Measurements from ENCODE around the gene SRGAP1. TPM values are rescaled to one million over a fixed set of nuclear protein-coding genes. Genes with fewer than 3 reads are reported as not detected.
A peak's percentile ranks its signal among the peaks of the same experiment; 100 is the strongest.

The SRGAP1 gene
- total and polyA plus RNA-seq, 2 of the 13 experiments (the other 11 are each of a cell fraction or from before 2014, with no cell fraction given), result 1.6 to 3.4 TPM

DNA sequence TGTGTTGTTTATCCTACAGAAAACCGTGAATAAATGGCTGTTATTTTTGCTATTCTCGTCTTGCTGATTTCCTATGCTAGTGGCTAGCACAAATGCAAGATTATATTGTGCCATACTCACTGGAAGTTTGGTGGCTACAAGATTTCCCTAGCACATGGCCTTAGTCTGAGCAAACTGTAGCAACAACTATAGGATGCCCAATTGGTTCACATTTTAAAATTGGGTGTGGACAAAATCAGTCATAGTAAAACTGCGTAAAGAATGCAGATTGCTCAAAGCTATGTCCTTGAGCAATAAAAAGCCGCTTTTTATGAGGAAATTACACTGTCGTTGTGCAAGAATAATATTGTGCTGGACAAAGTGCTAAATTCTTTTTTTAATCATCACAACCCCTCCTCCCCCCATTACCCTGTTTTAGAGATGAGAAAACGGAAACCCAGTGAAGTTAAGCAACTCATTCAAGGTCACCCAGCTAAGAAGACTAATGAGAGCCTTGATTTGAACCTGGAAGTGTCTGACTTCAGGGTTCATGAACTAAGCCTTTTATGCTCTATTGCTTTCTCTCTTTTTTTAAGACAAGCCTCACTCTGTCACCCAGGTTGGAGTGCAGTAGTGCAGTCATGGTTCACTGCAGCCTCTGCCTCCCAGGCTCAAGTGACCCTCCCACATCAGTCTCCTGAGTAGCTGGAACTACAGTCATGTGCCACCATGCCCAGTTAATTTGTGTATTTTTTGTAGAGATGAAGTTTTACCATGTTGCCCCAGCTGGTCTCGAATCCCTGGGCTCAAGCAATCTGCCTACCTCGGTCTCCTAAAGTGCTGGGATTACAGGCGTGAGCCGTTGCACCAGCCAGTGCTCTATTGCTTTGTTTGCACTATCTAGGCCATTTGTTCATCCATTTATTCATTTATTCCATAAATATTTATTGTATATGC is 73.6 kb downstream of the SRGAP1 start (continued):
- TF ChIP-seq, protein P1, sequence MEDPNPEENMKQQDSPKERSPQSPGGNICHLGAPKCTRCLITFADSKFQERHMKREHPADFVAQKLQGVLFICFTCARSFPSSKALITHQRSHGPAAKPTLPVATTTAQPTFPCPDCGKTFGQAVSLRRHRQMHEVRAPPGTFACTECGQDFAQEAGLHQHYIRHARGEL (CRISPR knock-in tag; IDR thresholded peaks at IDR 0.05), result no peak
- TF ChIP-seq E2F1 (CRISPR knock-in tag; IDR thresholded peaks at IDR 0.05) (no peak), ZNF567 (CRISPR knock-in tag; IDR thresholded peaks at IDR 0.05; ENCODE audit: borderline replicate concordance) (no peak), ZNF570 (CRISPR knock-in tag; IDR thresholded peaks at IDR 0.05; ENCODE audit: borderline replicate concordance) (no peak), ZFP41 (CRISPR knock-in tag; IDR thresholded peaks at IDR 0.05; ENCODE audit: borderline replicate concordance) (no peak), REL (CRISPR knock-in tag; conservative IDR thresholded peaks at IDR 0.05) (no peak), ZNF296 (CRISPR knock-in tag; conservative IDR thresholded peaks at IDR 0.05) (no peak), ZNF281 (CRISPR knock-in tag; IDR thresholded peaks at IDR 0.05; ENCODE audit: borderline replicate concordance) (peak; percentile 58; the same call in 1 of the 2 replicates), PHF8 (CRISPR knock-in tag; IDR thresholded peaks at IDR 0.05) (peak; percentile 28; the same call in 1 of the 2 replicates), TP53 (CRISPR knock-in tag; conservative IDR thresholded peaks at IDR 0.05) (no peak), ZNF879 (CRISPR knock-in tag; IDR thresholded peaks at IDR 0.05) (no peak), ZNF230 (CRISPR knock-in tag; IDR thresholded peaks at IDR 0.05) (no peak), MIER3 (CRISPR knock-in tag; IDR thresholded peaks at IDR 0.05; ENCODE audit: borderline replicate concordance) (no peak), ZNF781 (CRISPR knock-in tag; IDR thresholded peaks at IDR 0.05; ENCODE audit: borderline replicate concordance, not compliant biosample characterization) (no peak), SAFB2 (CRISPR knock-in tag; IDR thresholded peaks at IDR 0.05; ENCODE audit: borderline replicate concordance, low read depth) (no peak), USF2 (IDR thresholded peaks at IDR 0.05; ENCODE audit: low read depth, low read length) (no peak), USF2 (CRISPR knock-in tag; IDR thresholded peaks at IDR 0.05; ENCODE audit: borderline replicate concordance) (no peak), CEBPG (CRISPR knock-in tag; IDR thresholded peaks at IDR 0.05) (peak; percentile 87), ZNF605 (CRISPR knock-in tag; IDR thresholded peaks at IDR 0.05) (no peak)
- TF ChIP-seq, protein P2, sequence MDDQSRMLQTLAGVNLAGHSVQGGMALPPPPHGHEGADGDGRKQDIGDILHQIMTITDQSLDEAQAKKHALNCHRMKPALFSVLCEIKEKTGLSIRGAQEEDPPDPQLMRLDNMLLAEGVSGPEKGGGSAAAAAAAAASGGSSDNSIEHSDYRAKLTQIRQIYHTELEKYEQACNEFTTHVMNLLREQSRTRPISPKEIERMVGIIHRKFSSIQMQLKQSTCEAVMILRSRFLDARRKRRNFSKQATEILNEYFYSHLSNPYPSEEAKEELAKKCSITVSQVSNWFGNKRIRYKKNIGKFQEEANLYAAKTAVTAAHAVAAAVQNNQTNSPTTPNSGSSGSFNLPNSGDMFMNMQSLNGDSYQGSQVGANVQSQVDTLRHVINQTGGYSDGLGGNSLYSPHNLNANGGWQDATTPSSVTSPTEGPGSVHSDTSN (CRISPR knock-in tag; IDR thresholded peaks at IDR 0.05; ENCODE audit: borderline replicate concordance), result no peak
